ENCODE measurements around the gene CFAP74.

- TF ChIP-seq DPF2 (CRISPR knock-in tag; IDR thresholded peaks at IDR 0.05; ENCODE audit: borderline replicate concordance, low read depth): no peak
- no peak for TF ChIP-seq JARID2 (CRISPR knock-in tag; IDR thresholded peaks at IDR 0.05; ENCODE audit: insufficient replicate concordance)
These were observed 15.6 kb upstream of the CFAP74 start, which contains the start of gene GABRD for GRCh38 chr1:2019172-2019543.

Measured in HepG2 (cell line).